A549 (cell line): ENCODE results near the gene RARA. TPM values are rescaled to one million over a fixed set of nuclear protein-coding genes. Genes with fewer than 3 reads are reported as not detected.
A peak's percentile ranks its signal among the peaks of the same experiment; 100 is the strongest.

Source experiments
- ATAC-seq, 2 experiments: fragments of 200-7000 bp in 1 of 2; fragments of >200 bp in 1 of 2; cut with Nextera tagmentation in 1 of 2; cut with Tn5 transposase in 1 of 2; 3 replicates each; pipeline versions ENCODE4 v1.8.0 to v1.9.1; 2018 to 2020; ENCODE audit warnings: mild to moderate bottlenecking in 1 of 2, moderate library complexity in 1 of 2
- CTCF ChIA-PET: fragments of 300-600 bp; sonication (Branson Sonifier 250); formaldehyde crosslinking; extraction: SDS; loops from one replicate; lab custom pipeline; 2021; ENCODE audit warnings: antibody characterized with exemption, inconsistent platforms; lab: Yijun Ruan, JAX
- POLR2A ChIA-PET: fragments of 350-600 bp; formaldehyde crosslinking; extraction: SDS; loops from one replicate; lab custom pipeline; 2021; ENCODE audit warnings: antibody characterized with exemption, inconsistent platforms; lab: Yijun Ruan, JAX
- DNase-seq, 2 experiments: peaks; one replicate each; pipeline versions ENCODE4 v3.0.0 to v3.0.0-alpha.2; 2011 to 2016; ENCODE audit warnings: low read depth in 1 of 2, low spot score in 1 of 2
- FAIRE-seq: peaks from 2 replicates; lab custom pipeline; 2011; peaks lifted over from hg19 to GRCh38; lab: Jason Lieb, UNC
- H3K27ac ChIP-seq, 2 experiments: fragments of >200 bp; sonication (Bioruptor Twin); formaldehyde crosslinking; 3 replicates each; pipeline ENCODE4 v1.5.1; 2016 to 2017
- H3K4me1 ChIP-seq: fragments of >200 bp; sonication (Bioruptor Twin); formaldehyde crosslinking; 3 replicates; pipeline ENCODE4 v1.6.1; 2016
- H3K4me2 ChIP-seq: fragments of >200 bp; sonication (Bioruptor Twin); formaldehyde crosslinking; 3 replicates; pipeline ENCODE4 v1.6.1; 2016
- H3K4me3 ChIP-seq: fragments of >200 bp; sonication (Bioruptor Twin); formaldehyde crosslinking; 3 replicates; pipeline ENCODE4 v1.5.1; 2016
- H3K9me3 ChIP-seq: fragments of >200 bp; sonication (Bioruptor Twin); formaldehyde crosslinking; 3 replicates; pipeline ENCODE4 v1.6.1; 2016
- BCL3 ChIP-seq: fragments of >200 bp; sonication (Bioruptor Twin); formaldehyde crosslinking; IDR thresholded peaks from 3 replicates; pipeline ENCODE4 v1.6.1; 2016
- BHLHE40 ChIP-seq: IDR thresholded peaks from 2 replicates; pipeline ENCODE4 v1.6.1; 2012; ENCODE audit warnings: low read depth, low read length, inconsistent platforms
- CBX8 ChIP-seq: fragments of 200-600 bp; sonication (generic); IDR thresholded peaks from 2 replicates; pipeline ENCODE4 v1.6.1; 2016
- CEBPB ChIP-seq, 2 experiments: fragments of >200 bp in 1 of 2; sonication (Bioruptor Twin) in 1 of 2; formaldehyde crosslinking in 1 of 2; IDR thresholded peaks; 2 replicates each; pipeline ENCODE4 v1.6.1; 2012 to 2016
- CTCF ChIP-seq: fragments of >200 bp; sonication (Bioruptor Twin); formaldehyde crosslinking; IDR thresholded peaks from 3 replicates; pipeline ENCODE4 v1.5.1; 2016
- E2F6 ChIP-seq: IDR thresholded peaks from 2 replicates; pipeline ENCODE4 v1.6.1; 2012; ENCODE audit warnings: low read depth, borderline replicate concordance
- EP300 ChIP-seq, 2 experiments: fragments of >200 bp; sonication (Bioruptor Twin); formaldehyde crosslinking; IDR thresholded peaks; 2 replicates in 1 of 2; 3 replicates in 1 of 2; pipeline ENCODE4 v1.6.1; 2016 to 2017
- FOXS1 ChIP-seq: fragments of 250-450 bp; sonication (Bioruptor Pico); IDR thresholded peaks from 2 replicates; pipeline ENCODE4 v1.5.0; 2020; ENCODE audit warnings: mild to moderate bottlenecking, moderate library complexity
- GATA3 ChIP-seq: IDR thresholded peaks from 2 replicates; pipeline ENCODE4 v1.6.1; 2012; ENCODE audit warnings: borderline replicate concordance
- HDAC2 ChIP-seq: fragments of 200-600 bp; sonication (generic); IDR thresholded peaks from 2 replicates; pipeline ENCODE4 v1.6.1; 2016
- HMGXB4 ChIP-seq: fragments of 250-450 bp; sonication (Bioruptor Pico); IDR thresholded peaks from 2 replicates; pipeline ENCODE4 v1.5.0; 2021; ENCODE audit warnings: mild to moderate bottlenecking, moderate library complexity, borderline replicate concordance
- JUNB ChIP-seq: fragments of >200 bp; sonication (Bioruptor Twin); formaldehyde crosslinking; IDR thresholded peaks from 2 replicates; pipeline ENCODE4 v1.6.1; 2016
- KDM1A ChIP-seq: fragments of 200-600 bp; sonication (generic); IDR thresholded peaks from 2 replicates; pipeline ENCODE4 v1.6.1; 2016; ENCODE audit warnings: low read depth, mild to moderate bottlenecking
- KDM5A ChIP-seq: fragments of 200-600 bp; sonication (generic); IDR thresholded peaks from 2 replicates; pipeline ENCODE4 v1.6.1; 2016; ENCODE audit warnings: antibody characterized with exemption, mild to moderate bottlenecking
- NFE2L2 ChIP-seq: fragments of 150-350 bp; conservative IDR thresholded peaks from 2 replicates; pipeline ENCODE4 v1.6.1; 2014; ENCODE audit warnings: low read length
- NR3C1 ChIP-seq: fragments of >200 bp; sonication (Bioruptor Twin); formaldehyde crosslinking; IDR thresholded peaks from 3 replicates; pipeline ENCODE4 v1.6.1; 2017
- PBX3 ChIP-seq: IDR thresholded peaks from 2 replicates; pipeline ENCODE4 v1.6.1; 2012
- RAD21 ChIP-seq, 2 experiments: fragments of >200 bp in 1 of 2; sonication (Bioruptor Twin) in 1 of 2; formaldehyde crosslinking in 1 of 2; IDR thresholded peaks in 1 of 2; conservative IDR thresholded peaks in 1 of 2; 2 replicates in 1 of 2; 3 replicates in 1 of 2; pipeline ENCODE4 v1.6.1; 2012 to 2018; ENCODE audit warnings: inconsistent platforms in 1 of 2
- RCOR1 ChIP-seq: fragments of 150-350 bp; IDR thresholded peaks from 2 replicates; pipeline ENCODE4 v1.6.1; 2014; ENCODE audit warnings: antibody characterized with exemption, low read length, low read depth
- REST ChIP-seq: fragments of 200-600 bp; sonication (generic); IDR thresholded peaks from 2 replicates; pipeline ENCODE4 v1.6.1; 2016; ENCODE audit warnings: antibody characterized with exemption, mild to moderate bottlenecking, moderate library complexity
- RNF2 ChIP-seq: fragments of 200-600 bp; sonication (generic); IDR thresholded peaks from 2 replicates; pipeline ENCODE4 v1.6.1; 2016; ENCODE audit warnings: low read depth, mild to moderate bottlenecking, antibody characterized with exemption, moderate library complexity, borderline replicate concordance
- SMC3 ChIP-seq: fragments of >200 bp; sonication (Bioruptor Twin); formaldehyde crosslinking; IDR thresholded peaks from 3 replicates; pipeline ENCODE4 v1.6.1; 2018; ENCODE audit warnings: inconsistent platforms
- TP53 ChIP-seq: fragments of 250-450 bp; sonication (Bioruptor Pico); IDR thresholded peaks from 2 replicates; pipeline ENCODE4 v1.5.0; 2021; ENCODE audit warnings: mild to moderate bottlenecking, moderate library complexity
- ZC3H11A ChIP-seq: fragments of 450-650 bp; IDR thresholded peaks from 2 replicates; pipeline ENCODE4 v1.6.1; 2014; ENCODE audit warnings: antibody characterized with exemption, mild to moderate bottlenecking
- ZNF302 ChIP-seq: fragments of 250-450 bp; sonication (Bioruptor Pico); IDR thresholded peaks from 2 replicates; pipeline ENCODE4 v1.9.0; 2021; ENCODE audit warnings: inconsistent platforms, mild to moderate bottlenecking, moderate library complexity
- WGBS: methylation state at CpG from one replicate; pipeline ENCODE4 v1.1.6; 2017; ENCODE audit errors: missing lambda C conversion rate; 5-methylcytosine and 5-hydroxymethylcytosine counted together
- polyA minus RNA-seq: library from RNA; depleted of rRNA, polyadenylated mRNA; stranded (reverse); fragments of >200 nt; gene quantifications from 2 replicates; pipeline ENCODE4 v1.2.3, GENCODE V29; 2011; rRNA and poly(A)+ RNA removed
- polyA plus RNA-seq, 4 experiments: library from polyadenylated mRNA; depleted of rRNA in 3 of 4; stranded (reverse); fragments of >200 nt; fragmentation: RNase III in 1 of 4; extraction: RNeasy Plus Mini Kit Qiagen cat#74134 plus additional on column Dnase treatment in 1 of 4; gene quantifications; 2 replicates in 3 of 4; 3 replicates in 1 of 4; pipeline ENCODE4 v1.2.3, GENCODE V29; 2011 to 2017
- TF ChIP-seq, protein P1 (sequence below): IDR thresholded peaks from 2 replicates; pipeline ENCODE4 v1.6.1; 2012

RARA gene
- polyA plus RNA-seq (2011; rRNA removed): 8.6 and 9.9 TPM in 2 replicates
- 6.5 and 11.0 TPM in 2 replicates for polyA plus RNA-seq (2012; cell fraction: cytosol; rRNA removed)
- polyA plus RNA-seq (2012; cell fraction: nucleus; rRNA removed): 17.6 and 21.1 TPM in 2 replicates
- polyA plus RNA-seq (2017; fragmentation: RNase III; extraction: RNeasy Plus Mini Kit Qiagen cat#74134 plus additional on column Dnase treatment): 17.2 to 18.5 TPM (median 17.9 TPM) in 3 replicates
- 11.6 and 12.9 TPM in 2 replicates for polyA minus RNA-seq

GRCh38 chr17:40309031-40309948 lies at the start of gene RARA:
TSS of gene RARA (plus strand) at chr17:40309180. CDS start at chr17:40331219, 22,039 bp downstream.
- 30% methylated on average over 20 of the region's 20 CpGs for whole genome bisulfite sequencing
- POLR2A ChIA-PET: interaction anchor here (0.6 to 1.8 kb wide), 3 partner anchors 8 to 143 kb away, joined by 4 to 7 read pairs (median 6); no protein-coding TSS in a partner anchor
- Histone ChIP-seq H3K4me3 (peak within 1 kb of the TSS; percentile 50), H3K27ac (peak within 1 kb of the TSS; percentile 95 to 97), H3K4me1 (peaks cover 82% of the 10 kb centered on the region), H3K9me3 (no peaks in the 10 kb centered on the region), H3K4me2 (peak within 1 kb of the TSS; percentile 99)
- FAIRE-seq: no peak
- CTCF ChIA-PET: interaction anchor here (0.7 to 50.4 kb wide), 9 partner anchors 7 to 1358 kb away, joined by 3 to 2395 read pairs (median 4); partner anchors contain the start of genes CDC6, GJD3 and RARA
- peak; percentile 63 to 77 for DNase-seq
- peak; percentile 68 to 74 for ATAC-seq
- TF ChIP-seq RAD21 (conservative IDR thresholded peaks at IDR 0.05 in 1 of 2, IDR thresholded peaks at IDR 0.05 in 1 of 2) (no peak; a peak in 1 of 5 replicates), CEBPB (IDR thresholded peaks at IDR 0.05) (peak; percentile 81 to 95), E2F6 (no peak), ZNF302 (CRISPR knock-in tag) (no peak), HMGXB4 (CRISPR knock-in tag) (no peak), ZC3H11A (no peak), CTCF (no peak), RCOR1 (no peak), NR3C1 (no peak), NFE2L2 (no peak), EP300 (IDR thresholded peaks at IDR 0.05) (no peak), CBX8 (no peak), GATA3 (0 out of 2 replicates have a peak, but pooled peaks have one; percentile 7), PBX3 (no peak), KDM5A (peak; percentile 47; the same call in 1 of the 2 replicates), RNF2 (no peak), HDAC2 (no peak), JUNB (no peak), TP53 (CRISPR knock-in tag) (0 out of 2 replicates have a peak, but pooled peaks have one; percentile 5), BCL3 (0 out of 3 replicates have a peak, but pooled peaks have one; percentile 30), REST (no peak), BHLHE40 (no peak), SMC3 (0 out of 3 replicates have a peak, but pooled peaks have one; percentile 12), FOXS1 (no peak), KDM1A (no peak)
- TF ChIP-seq, protein P1, sequence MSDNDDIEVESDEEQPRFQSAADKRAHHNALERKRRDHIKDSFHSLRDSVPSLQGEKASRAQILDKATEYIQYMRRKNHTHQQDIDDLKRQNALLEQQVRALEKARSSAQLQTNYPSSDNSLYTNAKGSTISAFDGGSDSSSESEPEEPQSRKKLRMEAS: peak; percentile 34; the same call in 1 of the 2 replicates
